Fibroblast of skin of scalp (primary cell): ENCODE measurements around the gene NFIA.
A peak's percentile ranks its signal among the peaks of the same experiment; 100 is the strongest.

Source experiments
- DNase-seq: peaks from one replicate; pipeline ENCODE4 v3.0.0-alpha.2; 2013

NFIA gene

GRCh38 chr1:61310538-61310937 lies 228.2 kb downstream of the NFIA start:
- no peak for DNase-seq

- no peak for DNase-seq
Observed at GRCh38 chr1:61313906-61314422, 231.6 kb downstream of the NFIA start.

GRCh38 chr1:61315011-61315410 lies 232.7 kb downstream of the NFIA start:
- DNase-seq: no peak

- no peak for DNase-seq
Observed at GRCh38 chr1:61316493-61316892, 234.1 kb downstream of the NFIA start.

GRCh38 chr1:61318319-61319125 lies 236.2 kb downstream of the NFIA start:
- DNase-seq: peak; percentile 77

GRCh38 chr1:61320575-61320974 lies 238.2 kb downstream of the NFIA start:
- no peak for DNase-seq

GRCh38 chr1:61322008-61322744 lies 239.8 kb downstream of the NFIA start:
- no peak for DNase-seq

- no peak for DNase-seq
Observed at GRCh38 chr1:61322769-61323168, 240.4 kb downstream of the NFIA start.

GRCh38 chr1:61323681-61324328 lies 241.4 kb downstream of the NFIA start:
- no peak for DNase-seq

GRCh38 chr1:61326713-61327112 lies 244.4 kb downstream of the NFIA start:
- no peak for DNase-seq

GRCh38 chr1:61327436-61327835 lies 245.1 kb downstream of the NFIA start:
- no peak for DNase-seq

- no peak for DNase-seq
Observed at GRCh38 chr1:61329556-61329955, 247.2 kb downstream of the NFIA start.

GRCh38 chr1:61330018-61330417 lies 247.7 kb downstream of the NFIA start:
- no peak for DNase-seq

- DNase-seq: no peak
Observed at GRCh38 chr1:61330571-61330970, 248.2 kb downstream of the NFIA start.

- no peak for DNase-seq
Observed at GRCh38 chr1:61332196-61332753, 249.9 kb downstream of the NFIA start.

GRCh38 chr1:61332796-61333195 lies 250.4 kb downstream of the NFIA start:
- DNase-seq: no peak

GRCh38 chr1:61334718-61335589 lies 252.6 kb downstream of the NFIA start:
- no peak for DNase-seq

- DNase-seq: no peak
Observed at GRCh38 chr1:61337037-61337436, 254.7 kb downstream of the NFIA start.

- DNase-seq: no peak
Observed at GRCh38 chr1:61337441-61337951, 255.1 kb downstream of the NFIA start.

- peak; percentile 91 for DNase-seq
Observed at GRCh38 chr1:61337981-61338848, 255.9 kb downstream of the NFIA start.

- DNase-seq: no peak
Observed at GRCh38 chr1:61338899-61339298, 256.5 kb downstream of the NFIA start.
